Fibroblast of lung (primary cell): ENCODE results near the gene ESR2.

Experiments used
- EZH2 ChIP-seq: IDR thresholded peaks from 2 replicates; pipeline ENCODE4 v1.5.1; 2012; ENCODE audit warnings: low read length, control low read depth, mild to moderate bottlenecking; ENCODE audit errors: missing control alignments
- TF ChIP-seq, protein P1 (sequence below), 2 donors: IDR thresholded peaks in 1 of 2; conservative IDR thresholded peaks in 1 of 2; 1 replicate in 1 of 2; 2 replicates in 1 of 2; pipeline ENCODE4 v1.5.1; 2011 to 2012; ENCODE audit warnings: low read length in 2 of 2, control low read depth in 1 of 2, inconsistent platforms in 1 of 2, low read depth in 1 of 2, mild to moderate bottlenecking in 1 of 2

GRCh38 chr14:64209444-64210131, 84.6 kb downstream of the ESR2 start:
- no peak for TF ChIP-seq EZH2
- TF ChIP-seq, protein P1, sequence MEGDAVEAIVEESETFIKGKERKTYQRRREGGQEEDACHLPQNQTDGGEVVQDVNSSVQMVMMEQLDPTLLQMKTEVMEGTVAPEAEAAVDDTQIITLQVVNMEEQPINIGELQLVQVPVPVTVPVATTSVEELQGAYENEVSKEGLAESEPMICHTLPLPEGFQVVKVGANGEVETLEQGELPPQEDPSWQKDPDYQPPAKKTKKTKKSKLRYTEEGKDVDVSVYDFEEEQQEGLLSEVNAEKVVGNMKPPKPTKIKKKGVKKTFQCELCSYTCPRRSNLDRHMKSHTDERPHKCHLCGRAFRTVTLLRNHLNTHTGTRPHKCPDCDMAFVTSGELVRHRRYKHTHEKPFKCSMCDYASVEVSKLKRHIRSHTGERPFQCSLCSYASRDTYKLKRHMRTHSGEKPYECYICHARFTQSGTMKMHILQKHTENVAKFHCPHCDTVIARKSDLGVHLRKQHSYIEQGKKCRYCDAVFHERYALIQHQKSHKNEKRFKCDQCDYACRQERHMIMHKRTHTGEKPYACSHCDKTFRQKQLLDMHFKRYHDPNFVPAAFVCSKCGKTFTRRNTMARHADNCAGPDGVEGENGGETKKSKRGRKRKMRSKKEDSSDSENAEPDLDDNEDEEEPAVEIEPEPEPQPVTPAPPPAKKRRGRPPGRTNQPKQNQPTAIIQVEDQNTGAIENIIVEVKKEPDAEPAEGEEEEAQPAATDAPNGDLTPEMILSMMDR (conservative IDR thresholded peaks at IDR 0.05 in 1 of 2, IDR thresholded peaks at IDR 0.05 in 1 of 2; ENCODE audit: low read depth in 1 of 2, low read length in 2 of 2): no peak
